OCI-M2 (cell line): ENCODE data around the gene ARHGAP25.

Experiments used
- DNase-seq: peaks from one replicate; lab custom pipeline; 2025; ENCODE audit not compliant: unreplicated experiment; lab: John Stamatoyannopoulos, UW

Gene ARHGAP25

GRCh38 chr2:68734688-68735525 is at the start of gene ARHGAP25:
ARHGAP25 (plus strand) TSS chr2:68734811; CDS start chr2:68735200, 389 bp downstream.
- DNase-seq: no peak

GRCh38 chr2:68686178-68686577 is 48.4 kb upstream of the ARHGAP25 start:
- DNase-seq: no peak

GRCh38 chr2:68687018-68687417 is 47.6 kb upstream of the ARHGAP25 start:
- DNase-seq: no peak

GRCh38 chr2:68689553-68690537 is 44.8 kb upstream of the ARHGAP25 start:
- peak; percentile 34 for DNase-seq

GRCh38 chr2:68690851-68691250 is 43.8 kb upstream of the ARHGAP25 start:
- no peak for DNase-seq

GRCh38 chr2:68692511-68692910 is 42.1 kb upstream of the ARHGAP25 start:
- DNase-seq: no peak

- no peak for DNase-seq
Observed at GRCh38 chr2:68693951-68694350, 40.7 kb upstream of the ARHGAP25 start.

GRCh38 chr2:68695971-68696370 is 38.6 kb upstream of the ARHGAP25 start:
- DNase-seq: no peak

GRCh38 chr2:68696554-68696953 is 38.1 kb upstream of the ARHGAP25 start:
- no peak for DNase-seq

GRCh38 chr2:68698567-68699377 is 35.8 kb upstream of the ARHGAP25 start:
- no peak for DNase-seq

- DNase-seq: no peak
Observed at GRCh38 chr2:68700560-68700959, 34.1 kb upstream of the ARHGAP25 start.

GRCh38 chr2:68706637-68707036 is 28.0 kb upstream of the ARHGAP25 start:
- no peak for DNase-seq

- DNase-seq: no peak
Observed at GRCh38 chr2:68708629-68709028, 26.0 kb upstream of the ARHGAP25 start.

- DNase-seq: peak; percentile 45
Observed at GRCh38 chr2:68709421-68709911, 25.1 kb upstream of the ARHGAP25 start.

- no peak for DNase-seq
Observed at GRCh38 chr2:68710336-68710735, 24.3 kb upstream of the ARHGAP25 start.

- DNase-seq: no peak
Observed at GRCh38 chr2:68710756-68711155, 23.9 kb upstream of the ARHGAP25 start.

- DNase-seq: no peak
Observed at GRCh38 chr2:68714866-68715265, 19.7 kb upstream of the ARHGAP25 start.

- no peak for DNase-seq
Observed at GRCh38 chr2:68715353-68716041, 19.1 kb upstream of the ARHGAP25 start.

- no peak for DNase-seq
Observed at GRCh38 chr2:68716604-68717304, 17.9 kb upstream of the ARHGAP25 start.

- no peak for DNase-seq
Observed at GRCh38 chr2:68717305-68717661, 17.3 kb upstream of the ARHGAP25 start.
